Endothelial cell of umbilical vein (primary cell): ENCODE results near the gene TMEM213. TPM values are rescaled to one million over a fixed set of nuclear protein-coding genes. Genes with fewer than 3 reads are reported as not detected.

Experiments
- BruUV-seq: library from RNA; stranded (reverse); fragments of 400-500 nt; replicated peaks from 2 replicates; lab custom pipeline; 2021; lab: Mats Ljungman, UMichigan
- CTCF ChIA-PET: fragments of 300-600, 350-600 bp; sonication (Branson Sonifier 250); formaldehyde crosslinking; loops from one replicate; lab custom pipeline; 2021; ENCODE audit warnings: antibody characterized with exemption, inconsistent platforms; lab: Charles Lee
- POLR2A ChIA-PET: fragments of 300-600, 350-600 bp; sonication (Branson Sonifier 250); formaldehyde crosslinking; loops from one replicate; lab custom pipeline; 2021; ENCODE audit warnings: antibody characterized with exemption, inconsistent platforms; lab: Charles Lee
- DNase-seq: peaks from one replicate; pipeline ENCODE4 v3.0.0-alpha.2; 2011; ENCODE audit warnings: low read depth, low spot score
- FAIRE-seq: peaks from 2 replicates; lab custom pipeline; 2011; peaks lifted over from hg19 to GRCh38; lab: Jason Lieb, UNC
- H2AFZ ChIP-seq: 2 replicates; pipeline ENCODE4 v1.6.0; 2012; ENCODE audit warnings: low read depth, low read length, control low read depth, inconsistent platforms
- H3K27ac ChIP-seq: 2 replicates; pipeline ENCODE4 v1.5.1; 2011; ENCODE audit warnings: low read depth, mild to moderate bottlenecking, control low read depth, low read length, moderate library complexity; ENCODE audit not compliant: insufficient read depth
- H3K27me3 ChIP-seq, 2 experiments: 2 replicates each; pipeline versions ENCODE4 v1.6.0 to v1.6.1; 2011; ENCODE audit warnings: low read length in 2 of 2, mixed read lengths in 1 of 2; ENCODE audit not compliant: control insufficient read depth in 2 of 2, insufficient read depth in 2 of 2
- H3K36me3 ChIP-seq, 2 experiments: 2 replicates in 1 of 2; 3 replicates in 1 of 2; pipeline ENCODE4 v1.5.1; 2011; ENCODE audit warnings: low read length in 2 of 2, mild to moderate bottlenecking in 1 of 2, moderate library complexity in 1 of 2; ENCODE audit not compliant: control insufficient read depth in 2 of 2, insufficient read depth in 2 of 2; ENCODE audit errors: extremely low read depth in 1 of 2
- H3K4me1 ChIP-seq: 3 replicates; pipeline ENCODE4 v1.5.1; 2011; ENCODE audit warnings: mild to moderate bottlenecking, low read length; ENCODE audit not compliant: control insufficient read depth, insufficient read depth; ENCODE audit errors: extremely low read depth
- H3K4me2 ChIP-seq: 2 replicates; pipeline ENCODE4 v1.6.1; 2011; ENCODE audit warnings: low read length, control low read depth, mixed read lengths; ENCODE audit not compliant: insufficient read depth
- H3K4me3 ChIP-seq, 3 experiments: fragments of 200-600 bp in 1 of 3; sonication (generic), shearing (Covaris generic) in 1 of 3; replicated peaks in 1 of 3; 2 replicates each; pipeline ENCODE4 v1.5.1; 2011 to 2016; ENCODE audit warnings: control low read depth in 3 of 3, low read length in 3 of 3, mild to moderate bottlenecking in 2 of 3, inconsistent platforms in 1 of 3, low read depth in 1 of 3, moderate library complexity in 1 of 3; ENCODE audit not compliant: insufficient read depth in 1 of 3
- H3K79me2 ChIP-seq: 2 replicates; pipeline ENCODE4 v1.6.0; 2012; ENCODE audit warnings: low read length, inconsistent platforms; ENCODE audit not compliant: control insufficient read depth, insufficient read depth
- H3K9ac ChIP-seq: replicated peaks from 2 replicates; pipeline ENCODE3; 2011; ENCODE audit warnings: low read length, control low read depth; ENCODE audit not compliant: insufficient read depth; ENCODE audit errors: extremely low read depth
- H3K9me1 ChIP-seq: replicated peaks from 3 replicates; pipeline ENCODE4 v1.6.0; 2011; ENCODE audit warnings: mild to moderate bottlenecking, low read length; ENCODE audit not compliant: control insufficient read depth, insufficient read depth; ENCODE audit errors: extremely low read depth
- H3K9me3 ChIP-seq: replicated peaks from 2 replicates; pipeline ENCODE4 v1.5.1; 2012; ENCODE audit warnings: low read length, inconsistent platforms; ENCODE audit not compliant: control insufficient read depth, insufficient read depth
- H4K20me1 ChIP-seq: replicated peaks from 2 replicates; pipeline ENCODE3; 2011; ENCODE audit warnings: mild to moderate bottlenecking, low read length; ENCODE audit not compliant: control insufficient read depth, insufficient read depth; ENCODE audit errors: extremely low read depth
- CTCF ChIP-seq, 2 donors: IDR thresholded peaks; 1 replicate in 1 of 2; 2 replicates in 1 of 2; pipeline ENCODE4 v1.5.1; 2011; ENCODE audit warnings: low read length in 2 of 2, mild to moderate bottlenecking in 2 of 2, moderate library complexity in 2 of 2, control low read depth in 1 of 2, inconsistent platforms in 1 of 2, low read depth in 1 of 2; ENCODE audit not compliant: insufficient read depth in 1 of 2; ENCODE audit errors: extremely low read depth in 1 of 2
- EZH2 ChIP-seq: IDR thresholded peaks from 2 replicates; pipeline ENCODE4 v1.6.1; 2012; ENCODE audit warnings: borderline replicate concordance, low read depth, mild to moderate bottlenecking, moderate library complexity, low read length, inconsistent platforms; ENCODE audit not compliant: severe bottlenecking
- FOS ChIP-seq: IDR thresholded peaks from 2 replicates; pipeline ENCODE4 v1.6.1; 2011; ENCODE audit warnings: mild to moderate bottlenecking, low read length, moderate library complexity, borderline replicate concordance; ENCODE audit not compliant: insufficient read depth
- GATA2 ChIP-seq: IDR thresholded peaks from 2 replicates; pipeline ENCODE4 v1.7.0; 2011; ENCODE audit warnings: low read depth, mild to moderate bottlenecking, moderate library complexity, mixed read lengths, low read length; ENCODE audit not compliant: insufficient read length, insufficient read depth
- JUN ChIP-seq: IDR thresholded peaks from 2 replicates; pipeline ENCODE4 v1.6.1; 2011; ENCODE audit warnings: borderline replicate concordance, low read depth; ENCODE audit not compliant: insufficient read length, insufficient read depth
- MAX ChIP-seq: IDR thresholded peaks from 2 replicates; pipeline ENCODE4 v1.6.1; 2011; ENCODE audit not compliant: insufficient read depth, insufficient read length
- MYC ChIP-seq: IDR thresholded peaks from one replicate; pipeline ENCODE4 v1.6.1; 2011; ENCODE audit warnings: mild to moderate bottlenecking, low read depth, low read length
- POLR2A ChIP-seq: IDR thresholded peaks from 2 replicates; pipeline ENCODE4 v1.6.1; 2012; ENCODE audit warnings: low read depth, mild to moderate bottlenecking, control low read depth, low read length
- POLR2AphosphoS5 ChIP-seq: IDR thresholded peaks from 2 replicates; pipeline ENCODE4 v1.6.1; 2012; ENCODE audit warnings: low read depth, mild to moderate bottlenecking, control low read depth, low read length, moderate library complexity; ENCODE audit not compliant: insufficient read depth
- dilution Hi-C: fragments of 300-500 bp; cut with MboI; formaldehyde crosslinking; loops from one replicate; pipeline ENCODE4 v1.15.0; 2019; ENCODE audit warnings: low sequenced_read_pairs; ENCODE audit not compliant: extremely low pct_ligation_motif_present
- intact Hi-C: fragments of 100-400 bp; cut with micrococcal nuclease; formaldehyde crosslinking; loops from one replicate; pipeline ENCODE4 v1.10.0; 2022
- polyA plus RNA-seq, 4 experiments: library from polyadenylated mRNA; depleted of rRNA in 3 of 4; stranded (reverse) in 3 of 4; unstranded in 1 of 4; fragments of >200 nt; gene quantifications; 2 replicates each; pipeline versions ENCODE4 v1.2.1 to v1.2.3, GENCODE V29; 2011 to 2012; ENCODE audit warnings: missing spikeins in 1 of 4
- total RNA-seq: library from RNA; stranded (reverse); gene quantifications from 2 replicates; pipeline ENCODE4 v1.2.3, GENCODE V29; 2021

TMEM213 gene
- total and polyA plus RNA-seq, 2 donors (not counting 3 experiments of a cell fraction or from before 2014, with no cell fraction given) = not detected

GRCh38 chr7:138801256-138801655 is 3.5 kb downstream of the TMEM213 start:
- no peaks in the 10 kb centered on the region for H3K9me3 ChIP-seq
- BruUV-seq = no TSS peak
- TF ChIP-seq POLR2AphosphoS5 (no peak), MYC (no peak), MAX (no peak), CTCF (IDR thresholded peaks at IDR 0.05; ENCODE audit: extremely low read depth in 1 of 2, insufficient read depth in 1 of 2, low read depth in 1 of 2, low read length in 2 of 2) (no peak), EZH2 (no peak)
- H3K9me1 ChIP-seq = no peaks in the 10 kb centered on the region
- DNase-seq (no peak), FAIRE-seq (no peak)
- dilution Hi-C loops (no loop called here), intact Hi-C loops (no loop called here)
- no peaks in the 10 kb centered on the region for H3K4me1 ChIP-seq
- no peak overlapping the region for H2AFZ ChIP-seq
- CTCF ChIA-PET = no interaction called here
- POLR2A ChIA-PET = no interaction called here
- H3K79me2 ChIP-seq = no peaks in the 10 kb centered on the region
- no peaks in the 10 kb centered on the region for H3K36me3 ChIP-seq
- no peaks in the 10 kb centered on the region for H3K27me3 ChIP-seq
- H3K4me3 ChIP-seq = no peak overlapping the region
- no peak overlapping the region for H3K9ac ChIP-seq
- no peaks in the 10 kb centered on the region for H4K20me1 ChIP-seq
- no peak overlapping the region for H3K4me2 ChIP-seq
- H3K27ac ChIP-seq = no peak overlapping the region

- BruUV-seq = no TSS peak
- Histone ChIP-seq H3K9ac (no peak overlapping the region), H3K79me2 (no peaks in the 10 kb centered on the region), H3K36me3 (no peaks in the 10 kb centered on the region), H3K4me3 (no peak overlapping the region), H4K20me1 (no peaks in the 10 kb centered on the region), H2AFZ (no peak overlapping the region), H3K9me3 (no peaks in the 10 kb centered on the region), H3K4me2 (no peak overlapping the region), H3K27ac (no peak overlapping the region), H3K27me3 (no peaks in the 10 kb centered on the region), H3K4me1 (no peaks in the 10 kb centered on the region), H3K9me1 (no peaks in the 10 kb centered on the region)
- DNase-seq (no peak), FAIRE-seq (no peak)
- POLR2A ChIA-PET = no interaction called here
- intact Hi-C loops = no loop called here
- TF ChIP-seq POLR2AphosphoS5 = no peak
- TF ChIP-seq FOS = no peak
- no peak for TF ChIP-seq MAX
- no peak for TF ChIP-seq CTCF (IDR thresholded peaks at IDR 0.05; ENCODE audit: extremely low read depth in 1 of 2, insufficient read depth in 1 of 2, low read depth in 1 of 2, low read length in 2 of 2)
- no peak for TF ChIP-seq EZH2
- no peak for TF ChIP-seq JUN
- TF ChIP-seq POLR2A = no peak
- no peak for TF ChIP-seq GATA2
- TF ChIP-seq MYC = no peak
- CTCF ChIA-PET = no interaction called here
- dilution Hi-C loops = no loop called here
Measured at GRCh38 chr7:138802706-138803105, 4.9 kb downstream of the TMEM213 start.
